ENCODE measurements around the gene SPARCL1.

Gene SPARCL1

GRCh38 chr4:87541956-87542709 is 13.0 kb upstream of the SPARCL1 start:
- no peak for DNase-seq (ENCODE audit: low read depth in 2 of 2)

GRCh38 chr4:87541521-87541920 is 12.3 kb upstream of the SPARCL1 start:
- no peak for DNase-seq (ENCODE audit: low read depth in 2 of 2)

DNA sequence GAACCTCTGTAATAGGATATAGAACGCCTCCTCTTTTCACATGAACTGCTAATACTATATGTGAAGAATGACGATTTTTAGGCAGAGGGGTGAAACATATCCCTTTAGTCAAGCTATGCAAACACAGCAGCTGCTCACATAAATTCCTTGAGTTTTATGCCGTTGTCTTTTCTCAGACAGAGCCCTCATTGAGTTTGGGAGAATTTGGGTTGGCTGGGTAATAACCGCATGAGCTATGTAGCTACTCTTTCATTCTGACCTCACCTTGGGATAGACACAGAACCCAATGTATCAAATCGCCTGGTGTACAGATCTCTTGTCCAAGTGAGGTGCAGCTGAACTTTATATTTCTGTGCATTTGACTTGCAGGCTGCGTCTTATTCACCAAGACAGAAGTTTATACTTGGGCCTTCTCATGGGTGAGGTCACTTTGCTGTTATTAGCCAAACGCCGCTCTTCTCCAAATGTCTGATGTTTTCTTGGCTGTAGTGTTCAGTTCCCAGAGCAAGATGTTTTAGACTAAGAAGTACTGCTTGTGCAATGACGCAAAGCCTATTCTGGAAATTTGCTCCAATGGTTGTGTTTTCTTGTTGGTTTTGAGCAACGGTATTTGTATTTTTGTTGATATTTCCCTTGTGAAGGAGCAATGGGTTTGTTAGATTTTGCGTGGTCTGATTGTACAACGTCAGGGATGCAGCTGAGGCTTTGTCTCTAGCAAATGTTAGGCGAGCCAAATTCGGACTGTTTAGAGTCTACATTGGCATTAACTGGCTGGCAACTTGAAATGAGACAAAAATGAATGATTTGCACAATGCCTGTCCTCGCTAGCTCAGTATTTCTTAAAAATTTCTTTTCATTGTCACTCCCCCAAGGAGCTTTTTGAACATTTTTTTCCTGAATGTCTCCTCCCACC is 11.2 kb upstream of the SPARCL1 start:
- DNase-seq (ENCODE audit: low read depth in 2 of 2): no peak

DNA sequence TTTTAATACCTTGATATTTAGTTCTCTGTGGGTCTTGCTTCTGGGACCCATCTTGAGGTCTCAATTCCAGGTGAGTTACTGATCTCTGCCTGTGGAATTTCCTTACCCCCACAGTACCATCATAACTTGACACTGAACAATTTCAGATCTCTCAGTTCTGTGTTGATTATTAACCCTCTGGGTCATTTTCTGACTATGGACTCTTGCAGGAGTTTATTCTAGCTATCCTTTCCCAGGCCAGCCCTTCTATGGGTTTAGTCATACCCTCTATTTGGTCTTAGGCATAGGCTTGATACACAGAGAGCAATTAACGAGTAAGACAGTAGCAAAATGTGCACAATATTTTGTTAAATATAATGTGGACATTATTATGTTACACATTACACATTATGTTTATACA is 3.7 kb upstream of the SPARCL1 start:
- DNase-seq (ENCODE audit: low read depth in 2 of 2): no peak

DNA sequence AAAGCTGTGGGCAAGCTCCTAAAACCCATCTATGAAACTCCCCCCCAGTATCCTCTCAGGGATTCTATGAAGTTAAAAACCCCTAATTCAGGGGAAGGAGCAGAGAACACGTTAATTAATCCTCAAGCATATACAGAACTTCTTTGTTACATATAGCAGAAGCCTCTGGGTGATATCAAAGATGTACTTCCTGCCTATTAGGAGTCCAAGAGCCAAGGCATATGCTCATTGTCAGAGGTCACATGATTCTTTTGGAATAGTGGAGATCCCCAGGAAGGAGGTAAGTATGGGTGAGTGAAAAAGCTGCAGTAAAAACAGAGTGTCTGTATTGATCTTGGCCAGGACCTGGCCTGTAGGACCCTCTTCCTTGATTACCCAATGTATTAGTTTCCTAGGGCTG is 2.9 kb upstream of the SPARCL1 start:
- no peak for DNase-seq (ENCODE audit: low read depth in 2 of 2)

- no peak for DNase-seq (ENCODE audit: low read depth in 2 of 2)
Observed at GRCh38 chr4:87531621-87532020, 2.4 kb upstream of the SPARCL1 start.

DNA sequence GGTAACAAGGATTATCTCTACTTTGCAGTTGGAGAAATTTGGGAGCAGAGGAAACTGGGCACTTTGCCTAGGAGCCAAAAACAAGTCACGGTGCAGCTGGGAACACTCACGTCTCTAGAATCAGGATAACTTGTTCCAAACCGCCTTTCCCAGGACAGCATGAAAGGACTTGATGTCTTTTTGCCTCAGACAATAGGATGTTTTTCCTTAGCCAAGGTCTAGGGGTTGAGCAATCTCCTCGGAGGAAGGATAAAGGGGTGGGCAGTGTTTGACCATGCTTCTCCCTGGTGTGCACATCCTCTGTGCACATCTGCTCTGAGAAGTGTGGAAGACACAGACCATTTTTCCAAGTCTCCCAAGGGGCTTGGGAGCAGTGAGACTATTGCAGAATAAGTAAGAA is 1.7 kb upstream of the SPARCL1 start:
- DNase-seq (ENCODE audit: low read depth in 2 of 2): peak in 1 of 2 experiments; percentile 9

DNA sequence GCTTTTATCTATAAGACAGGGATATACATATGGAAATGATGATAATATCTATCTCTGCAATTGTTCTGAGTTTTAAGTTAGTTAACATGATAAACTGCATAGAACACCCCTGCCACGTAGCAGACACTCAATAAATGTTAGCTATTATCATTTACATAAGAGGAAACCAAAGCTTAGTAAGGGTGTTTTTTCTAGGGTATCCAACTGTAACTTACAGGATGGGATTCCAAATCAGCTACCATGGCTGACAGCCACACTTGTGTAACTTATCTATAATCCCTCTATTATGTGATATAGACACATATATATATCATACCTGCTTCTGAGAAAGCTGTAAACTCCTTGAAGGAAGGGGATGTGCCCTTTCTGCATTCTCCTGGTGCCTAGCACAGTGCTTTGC is 1.1 kb upstream of the SPARCL1 start:
- no peak for DNase-seq (ENCODE audit: low read depth in 2 of 2)

GRCh38 chr4:87527431-87528220 is 1.6 kb downstream of the SPARCL1 start:
- DNase-seq (ENCODE audit: low read depth in 2 of 2): no peak

DNA sequence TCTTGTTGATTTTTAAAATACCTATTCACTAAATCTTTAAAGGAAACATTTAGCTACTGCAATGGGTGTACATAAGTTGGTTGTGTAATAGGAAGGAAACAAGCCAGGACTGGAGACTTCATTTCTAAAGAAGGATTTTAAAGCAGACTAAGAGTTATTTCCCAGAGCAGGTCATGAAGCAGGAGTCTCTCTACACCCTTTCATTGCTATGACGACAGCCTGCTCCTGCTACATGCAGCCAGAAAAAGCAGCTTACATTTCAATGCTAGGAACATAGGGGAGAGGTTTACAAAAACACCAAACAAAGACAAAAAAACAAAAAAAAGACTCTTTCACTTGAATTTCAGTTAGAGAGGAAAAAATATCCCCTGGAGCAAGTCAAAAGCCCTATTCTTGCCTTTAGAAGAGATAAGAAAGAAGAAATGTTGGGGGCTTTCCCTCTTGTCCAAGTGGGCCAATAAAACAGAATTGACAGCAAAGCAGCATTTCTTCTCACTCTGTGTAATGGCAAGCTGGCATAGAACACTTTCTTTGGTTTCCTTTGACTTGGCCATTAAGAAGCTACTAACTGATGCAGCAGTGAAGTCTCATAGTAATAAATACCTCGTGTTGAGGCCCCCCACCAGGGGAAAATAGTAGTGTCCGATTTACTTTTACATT is 3.4 kb downstream of the SPARCL1 start:
- DNase-seq (ENCODE audit: low read depth in 2 of 2): no peak

GRCh38 chr4:87524456-87524855 is 4.7 kb downstream of the SPARCL1 start:
- no peak for DNase-seq (ENCODE audit: low read depth in 2 of 2)

- no peak for DNase-seq (ENCODE audit: low read depth in 2 of 2)
Observed at GRCh38 chr4:87523307-87523706, 5.9 kb downstream of the SPARCL1 start.

DNA sequence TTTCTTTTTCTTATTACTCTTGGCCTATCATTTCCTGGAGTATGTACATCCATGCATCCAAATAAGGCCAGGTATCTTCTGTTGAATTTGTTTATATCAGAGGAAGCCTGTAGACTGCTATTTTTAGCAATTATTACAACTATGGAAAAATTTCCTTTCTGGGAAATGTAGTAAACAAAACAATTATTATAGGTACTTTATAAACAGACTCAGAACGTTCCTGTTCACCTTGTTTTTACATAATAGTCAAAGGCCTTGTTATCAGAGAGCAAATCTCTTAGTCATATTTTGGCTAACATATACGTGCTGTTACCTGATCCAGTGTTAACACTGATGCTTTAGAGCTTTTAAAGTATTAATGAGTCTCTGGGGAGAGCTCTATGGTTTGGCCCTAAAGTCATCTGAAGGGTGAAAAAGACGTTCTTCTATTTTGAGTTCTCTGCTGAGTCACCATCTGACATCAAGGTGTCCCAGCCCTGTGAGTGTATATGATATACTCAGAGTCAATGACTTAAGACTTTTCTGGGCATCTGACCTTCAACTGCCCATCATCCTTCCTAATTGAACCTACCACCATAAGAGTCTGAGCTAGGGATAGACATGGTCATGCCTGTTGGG is 7.3 kb downstream of the SPARCL1 start:
- peak in 1 of 2 experiments; percentile 17 for DNase-seq (ENCODE audit: low read depth in 2 of 2)

DNA sequence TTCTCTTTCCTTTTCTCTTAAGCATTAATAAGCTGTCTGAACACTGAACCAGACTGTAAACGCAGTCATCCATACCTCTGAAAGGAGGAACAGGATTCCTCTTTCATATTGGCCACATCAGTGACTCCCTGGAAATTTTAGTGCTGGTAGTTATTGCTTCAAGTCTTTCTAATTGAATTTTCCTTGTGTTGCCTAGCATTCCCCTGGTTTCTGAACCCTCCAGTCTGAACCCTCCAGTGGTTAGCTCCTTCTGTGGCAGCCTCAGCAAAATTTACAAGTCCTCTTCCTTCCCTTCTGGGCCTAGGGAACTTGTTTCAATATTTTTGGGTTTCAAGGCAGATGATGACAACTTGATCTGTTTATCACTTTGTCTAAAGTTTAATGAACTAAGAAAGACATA is 7.9 kb downstream of the SPARCL1 start:
- no peak for DNase-seq (ENCODE audit: low read depth in 2 of 2)

DNA sequence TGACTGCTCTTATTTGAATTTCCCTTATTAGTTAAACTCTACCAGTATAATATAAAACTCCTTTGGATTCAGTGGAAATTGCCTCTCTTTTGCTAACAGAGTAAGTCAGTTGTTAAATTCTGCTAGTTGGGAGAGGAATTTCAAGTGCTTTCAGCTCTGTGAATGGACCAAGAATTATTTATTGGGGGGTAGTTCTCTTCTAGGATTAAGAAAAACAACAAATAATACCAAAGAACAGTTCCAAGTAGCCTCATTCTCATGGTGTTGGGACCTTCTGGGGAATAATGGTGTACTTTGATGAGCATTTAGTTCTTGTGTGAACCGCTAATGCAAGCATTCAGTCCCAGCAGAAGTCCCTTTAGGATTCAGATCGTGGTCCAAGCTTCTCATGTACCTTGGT is 11.6 kb downstream of the SPARCL1 start:
- DNase-seq (ENCODE audit: low read depth in 2 of 2): no peak

DNA sequence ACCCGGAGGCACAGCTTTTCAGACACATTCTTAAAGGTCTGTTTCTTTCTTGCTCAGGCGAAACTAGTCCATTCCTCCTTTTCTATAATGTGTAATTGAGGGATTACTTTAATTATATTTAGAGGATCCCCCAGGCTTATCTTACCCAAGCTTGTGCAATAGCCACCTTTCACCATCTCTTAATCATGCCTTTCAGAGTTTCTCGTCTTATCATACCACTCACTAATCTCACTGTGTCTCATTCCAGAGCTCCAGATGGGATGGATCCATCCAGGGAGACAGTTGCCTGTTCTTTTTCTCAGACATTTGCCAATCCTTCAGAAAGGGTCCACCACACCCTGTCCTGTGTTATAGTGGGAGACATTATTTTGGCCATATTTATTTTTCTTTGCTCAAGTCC is 12.5 kb downstream of the SPARCL1 start:
- no peak for DNase-seq (ENCODE audit: low read depth in 2 of 2)

- DNase-seq (ENCODE audit: low read depth in 2 of 2): no peak
Observed at GRCh38 chr4:87512400-87512799, 16.8 kb downstream of the SPARCL1 start.

- DNase-seq (ENCODE audit: low read depth in 2 of 2): no peak
Observed at GRCh38 chr4:87511500-87511899, 17.7 kb downstream of the SPARCL1 start.

DNA sequence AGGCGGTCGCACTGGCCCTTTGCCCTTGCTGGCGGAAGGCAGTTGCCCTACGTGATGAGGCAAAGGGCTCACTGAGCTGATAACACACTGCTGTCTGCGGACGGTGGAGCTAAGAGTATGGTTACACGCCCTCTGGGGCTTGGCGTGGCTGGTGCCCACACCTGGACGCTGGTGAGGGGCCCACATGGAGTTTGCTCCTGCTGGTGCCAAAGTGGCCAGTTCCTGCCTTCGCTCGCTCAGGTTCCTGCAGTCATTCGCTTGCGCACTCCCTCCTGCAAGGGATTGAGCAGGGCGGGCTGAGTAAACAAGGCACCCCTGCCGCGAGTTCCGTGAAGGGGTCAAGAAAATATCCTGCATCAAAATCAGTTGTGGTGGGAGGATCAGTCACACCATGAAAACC is 18.4 kb downstream of the SPARCL1 start:
- DNase-seq (ENCODE audit: low read depth in 2 of 2): no peak

DNA sequence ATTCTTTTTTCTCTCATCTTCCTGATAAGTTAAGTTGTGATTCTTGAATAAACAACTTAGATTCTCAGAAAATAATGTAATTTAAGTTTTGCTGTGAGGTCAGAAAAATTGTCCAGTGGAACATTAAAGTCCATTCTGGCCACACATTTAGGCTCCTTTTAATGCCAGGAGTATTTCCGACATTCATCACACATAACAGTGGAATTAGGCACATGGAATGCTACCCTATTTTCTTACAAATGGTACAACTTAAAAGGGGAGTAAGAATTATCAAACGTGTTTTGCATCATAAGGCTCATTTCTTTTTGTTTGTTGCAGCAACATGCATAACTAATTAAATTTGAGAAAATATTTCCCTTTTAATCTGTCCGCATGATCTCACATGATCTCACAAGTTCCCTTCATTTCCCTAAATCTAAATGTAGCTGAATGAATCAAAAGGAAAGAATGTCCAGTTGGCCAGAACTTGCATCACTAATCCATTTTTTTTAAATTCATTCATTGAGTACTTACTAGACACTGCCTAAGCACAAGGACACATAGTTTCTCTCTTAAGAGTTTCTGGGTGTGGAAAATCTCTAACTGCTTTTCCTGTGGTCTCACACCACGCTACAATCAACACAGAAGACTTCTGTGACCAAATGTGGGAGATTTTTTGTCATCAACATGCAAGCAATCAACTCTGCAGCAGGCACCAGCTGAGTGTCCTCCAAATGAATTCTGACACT is 22.0 kb downstream of the SPARCL1 start:
- DNase-seq (ENCODE audit: low read depth in 2 of 2): peak; percentile 63 to 68

- no peak for DNase-seq (ENCODE audit: low read depth in 2 of 2)
Observed at GRCh38 chr4:87505862-87506261, 23.3 kb downstream of the SPARCL1 start.

All from fibroblast of skin of left biceps (primary cell).